Measurements from ENCODE around the gene GNB1. TPM values are rescaled to one million over a fixed set of nuclear protein-coding genes. Genes with fewer than 3 reads are reported as not detected.
A peak's percentile ranks its signal among the peaks of the same experiment; 100 is the strongest.

The GNB1 gene
- total and polyA plus RNA-seq, 9 of the 15 experiments (the other 6 are each of a cell fraction or from before 2014, with no cell fraction given): 34.3 to 388 (median 114) TPM

DNA sequence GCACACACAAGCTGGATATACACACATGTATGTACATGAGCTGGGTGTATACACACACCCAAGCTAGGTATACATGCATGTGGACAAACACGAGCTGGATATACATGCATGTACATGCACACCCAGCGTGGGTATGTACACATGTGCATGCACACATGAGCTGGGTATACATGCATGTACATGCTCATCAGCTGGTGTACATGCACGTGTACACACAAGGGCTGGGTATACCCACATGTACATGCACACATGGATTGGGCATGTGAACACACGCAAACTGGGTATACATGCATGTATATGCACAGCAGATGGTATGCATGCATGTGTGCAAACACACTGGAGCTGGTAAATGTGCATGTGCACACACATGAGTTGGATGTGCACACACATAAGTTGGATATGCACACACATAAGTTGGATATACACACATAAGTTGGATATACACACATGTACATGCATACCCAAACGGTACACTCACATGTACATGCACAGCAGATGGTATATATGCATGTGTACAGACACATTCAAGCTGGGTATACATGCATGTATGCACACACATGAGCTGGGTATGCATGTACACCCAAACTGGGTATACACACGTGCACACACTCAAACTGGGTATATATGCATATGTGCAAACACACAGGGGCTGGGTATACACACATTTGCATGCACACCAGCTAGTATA lies 7.5 kb upstream of the GNB1 start (continued):
- TF ChIP-seq, protein P1, sequence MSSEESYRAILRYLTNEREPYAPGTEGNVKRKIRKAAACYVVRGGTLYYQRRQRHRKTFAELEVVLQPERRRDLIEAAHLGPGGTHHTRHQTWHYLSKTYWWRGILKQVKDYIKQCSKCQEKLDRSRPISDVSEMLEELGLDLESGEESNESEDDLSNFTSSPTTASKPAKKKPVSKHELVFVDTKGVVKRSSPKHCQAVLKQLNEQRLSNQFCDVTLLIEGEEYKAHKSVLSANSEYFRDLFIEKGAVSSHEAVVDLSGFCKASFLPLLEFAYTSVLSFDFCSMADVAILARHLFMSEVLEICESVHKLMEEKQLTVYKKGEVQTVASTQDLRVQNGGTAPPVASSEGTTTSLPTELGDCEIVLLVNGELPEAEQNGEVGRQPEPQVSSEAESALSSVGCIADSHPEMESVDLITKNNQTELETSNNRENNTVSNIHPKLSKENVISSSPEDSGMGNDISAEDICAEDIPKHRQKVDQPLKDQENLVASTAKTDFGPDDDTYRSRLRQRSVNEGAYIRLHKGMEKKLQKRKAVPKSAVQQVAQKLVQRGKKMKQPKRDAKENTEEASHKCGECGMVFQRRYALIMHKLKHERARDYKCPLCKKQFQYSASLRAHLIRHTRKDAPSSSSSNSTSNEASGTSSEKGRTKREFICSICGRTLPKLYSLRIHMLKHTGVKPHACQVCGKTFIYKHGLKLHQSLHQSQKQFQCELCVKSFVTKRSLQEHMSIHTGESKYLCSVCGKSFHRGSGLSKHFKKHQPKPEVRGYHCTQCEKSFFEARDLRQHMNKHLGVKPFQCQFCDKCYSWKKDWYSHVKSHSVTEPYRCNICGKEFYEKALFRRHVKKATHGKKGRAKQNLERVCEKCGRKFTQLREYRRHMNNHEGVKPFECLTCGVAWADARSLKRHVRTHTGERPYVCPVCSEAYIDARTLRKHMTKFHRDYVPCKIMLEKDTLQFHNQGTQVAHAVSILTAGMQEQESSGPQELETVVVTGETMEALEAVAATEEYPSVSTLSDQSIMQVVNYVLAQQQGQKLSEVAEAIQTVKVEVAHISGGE (CRISPR knock-in tag; IDR thresholded peaks at IDR 0.05): no peak
- no peak for TF ChIP-seq STAT5A (IDR thresholded peaks at IDR 0.05; ENCODE audit: borderline replicate concordance, low read length)
- no peak for TF ChIP-seq RBFOX2 (IDR thresholded peaks at IDR 0.05; ENCODE audit: low read depth, low read length)
- TF ChIP-seq KLF10 (CRISPR knock-in tag; IDR thresholded peaks at IDR 0.05): no peak
- no peak for TF ChIP-seq TCF7 (IDR thresholded peaks at IDR 0.05; ENCODE audit: borderline replicate concordance)
- TF ChIP-seq TEAD4 (IDR thresholded peaks at IDR 0.05; ENCODE audit: low read length): no peak
- TF ChIP-seq TEAD4 (CRISPR knock-in tag; IDR thresholded peaks at IDR 0.05; ENCODE audit: borderline replicate concordance): peak; percentile 65; the same call in 1 of the 2 replicates
- TF ChIP-seq POLR3A (IDR thresholded peaks at IDR 0.05; ENCODE audit: borderline replicate concordance, extremely low read depth, insufficient read depth, insufficient read length): no peak
- TF ChIP-seq ZNF41 (CRISPR knock-in tag; conservative IDR thresholded peaks at IDR 0.05): no peak
- TF ChIP-seq FOXP1 (CRISPR knock-in tag; IDR thresholded peaks at IDR 0.05): 0 out of 2 replicates have a peak, but pooled peaks have one; percentile 17
- TF ChIP-seq BHLHE40 (IDR thresholded peaks at IDR 0.05; ENCODE audit: low read length): no peak
- no peak for TF ChIP-seq HDAC8 (tag; IDR thresholded peaks at IDR 0.05)
- no peak for TF ChIP-seq ZNF444 (CRISPR knock-in tag; IDR thresholded peaks at IDR 0.05)
- no peak for TF ChIP-seq MXD1 (CRISPR knock-in tag; IDR thresholded peaks at IDR 0.05; ENCODE audit: borderline replicate concordance, poor library complexity, severe bottlenecking)
- TF ChIP-seq CBX5 (IDR thresholded peaks at IDR 0.05; ENCODE audit: borderline replicate concordance, low read depth): peak; percentile 36; the same call in 1 of the 2 replicates
- TF ChIP-seq SP1 (CRISPR knock-in tag; IDR thresholded peaks at IDR 0.05): no peak
- TF ChIP-seq, protein P2, sequence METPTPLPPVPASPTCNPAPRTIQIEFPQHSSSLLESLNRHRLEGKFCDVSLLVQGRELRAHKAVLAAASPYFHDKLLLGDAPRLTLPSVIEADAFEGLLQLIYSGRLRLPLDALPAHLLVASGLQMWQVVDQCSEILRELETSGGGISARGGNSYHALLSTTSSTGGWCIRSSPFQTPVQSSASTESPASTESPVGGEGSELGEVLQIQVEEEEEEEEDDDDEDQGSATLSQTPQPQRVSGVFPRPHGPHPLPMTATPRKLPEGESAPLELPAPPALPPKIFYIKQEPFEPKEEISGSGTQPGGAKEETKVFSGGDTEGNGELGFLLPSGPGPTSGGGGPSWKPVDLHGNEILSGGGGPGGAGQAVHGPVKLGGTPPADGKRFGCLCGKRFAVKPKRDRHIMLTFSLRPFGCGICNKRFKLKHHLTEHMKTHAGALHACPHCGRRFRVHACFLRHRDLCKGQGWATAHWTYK (CRISPR knock-in tag; IDR thresholded peaks at IDR 0.05): no peak
- TF ChIP-seq, protein P3, sequence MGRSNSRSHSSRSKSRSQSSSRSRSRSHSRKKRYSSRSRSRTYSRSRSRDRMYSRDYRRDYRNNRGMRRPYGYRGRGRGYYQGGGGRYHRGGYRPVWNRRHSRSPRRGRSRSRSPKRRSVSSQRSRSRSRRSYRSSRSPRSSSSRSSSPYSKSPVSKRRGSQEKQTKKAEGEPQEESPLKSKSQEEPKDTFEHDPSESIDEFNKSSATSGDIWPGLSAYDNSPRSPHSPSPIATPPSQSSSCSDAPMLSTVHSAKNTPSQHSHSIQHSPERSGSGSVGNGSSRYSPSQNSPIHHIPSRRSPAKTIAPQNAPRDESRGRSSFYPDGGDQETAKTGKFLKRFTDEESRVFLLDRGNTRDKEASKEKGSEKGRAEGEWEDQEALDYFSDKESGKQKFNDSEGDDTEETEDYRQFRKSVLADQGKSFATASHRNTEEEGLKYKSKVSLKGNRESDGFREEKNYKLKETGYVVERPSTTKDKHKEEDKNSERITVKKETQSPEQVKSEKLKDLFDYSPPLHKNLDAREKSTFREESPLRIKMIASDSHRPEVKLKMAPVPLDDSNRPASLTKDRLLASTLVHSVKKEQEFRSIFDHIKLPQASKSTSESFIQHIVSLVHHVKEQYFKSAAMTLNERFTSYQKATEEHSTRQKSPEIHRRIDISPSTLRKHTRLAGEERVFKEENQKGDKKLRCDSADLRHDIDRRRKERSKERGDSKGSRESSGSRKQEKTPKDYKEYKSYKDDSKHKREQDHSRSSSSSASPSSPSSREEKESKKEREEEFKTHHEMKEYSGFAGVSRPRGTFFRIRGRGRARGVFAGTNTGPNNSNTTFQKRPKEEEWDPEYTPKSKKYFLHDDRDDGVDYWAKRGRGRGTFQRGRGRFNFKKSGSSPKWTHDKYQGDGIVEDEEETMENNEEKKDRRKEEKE (IDR thresholded peaks at IDR 0.05; ENCODE audit: borderline replicate concordance in 1 of 2, control insufficient read depth in 1 of 2, low read depth in 2 of 2, low read length in 1 of 2): no peak
